ENCODE results near the gene VWF.

Gene VWF

GRCh38 chr12:5966486-5967095 lies 157.9 kb downstream of the VWF start:
- in situ Hi-C loops (cut with MboI; ENCODE audit: low sequenced_read_pairs, unreplicated experiment), result no loop called here
- no peak for DNase-seq (ENCODE audit: low spot score)
- TF ChIP-seq CTCF (IDR thresholded peaks at IDR 0.05; ENCODE audit: borderline replicate concordance, control extremely low read depth, extremely low read depth, insufficient read depth, missing control alignments), result no peak

- in situ Hi-C loops (cut with MboI; ENCODE audit: low sequenced_read_pairs, unreplicated experiment), result no loop called here
- peak; percentile 79 for TF ChIP-seq CTCF (IDR thresholded peaks at IDR 0.05; ENCODE audit: borderline replicate concordance, control extremely low read depth, extremely low read depth, insufficient read depth, missing control alignments)
- DNase-seq (ENCODE audit: low spot score), result peak; percentile 70
Measured at GRCh38 chr12:5965950-5966383, 158.5 kb downstream of the VWF start.

GRCh38 chr12:5964913-5965900 lies 159.3 kb downstream of the VWF start:
- DNase-seq (ENCODE audit: low spot score), result no peak
- in situ Hi-C loops (cut with MboI; ENCODE audit: low sequenced_read_pairs, unreplicated experiment), result no loop called here
- no peak for TF ChIP-seq CTCF (IDR thresholded peaks at IDR 0.05; ENCODE audit: borderline replicate concordance, control extremely low read depth, extremely low read depth, insufficient read depth, missing control alignments)

- DNase-seq (ENCODE audit: low spot score), result no peak
- in situ Hi-C loops (cut with MboI; ENCODE audit: low sequenced_read_pairs, unreplicated experiment), result no loop called here
- no peak for TF ChIP-seq CTCF (IDR thresholded peaks at IDR 0.05; ENCODE audit: borderline replicate concordance, control extremely low read depth, extremely low read depth, insufficient read depth, missing control alignments)
Measured at GRCh38 chr12:5963515-5963914, 161.0 kb downstream of the VWF start.

- no peak for TF ChIP-seq CTCF (IDR thresholded peaks at IDR 0.05; ENCODE audit: borderline replicate concordance, control extremely low read depth, extremely low read depth, insufficient read depth, missing control alignments)
- in situ Hi-C loops (cut with MboI; ENCODE audit: low sequenced_read_pairs, unreplicated experiment), result no loop called here
- no peak for DNase-seq (ENCODE audit: low spot score)
Measured at GRCh38 chr12:5960783-5961182, 163.7 kb downstream of the VWF start.

GRCh38 chr12:5956987-5957386 lies 167.5 kb downstream of the VWF start:
- no peak for TF ChIP-seq CTCF (IDR thresholded peaks at IDR 0.05; ENCODE audit: borderline replicate concordance, control extremely low read depth, extremely low read depth, insufficient read depth, missing control alignments)
- in situ Hi-C loops (cut with MboI; ENCODE audit: low sequenced_read_pairs, unreplicated experiment), result no loop called here

More at GRCh38 chr12:5956987-5957386, 167.5 kb downstream of the VWF start:
- DNase-seq (ENCODE audit: low spot score), result no peak
